ENCODE results near the gene HTD2. TPM values are rescaled to one million over a fixed set of nuclear protein-coding genes. Genes with fewer than 3 reads are reported as not detected.

Gene HTD2
- total RNA-seq, 1 donor from 2014 or later, result 7.7 TPM

DNA sequence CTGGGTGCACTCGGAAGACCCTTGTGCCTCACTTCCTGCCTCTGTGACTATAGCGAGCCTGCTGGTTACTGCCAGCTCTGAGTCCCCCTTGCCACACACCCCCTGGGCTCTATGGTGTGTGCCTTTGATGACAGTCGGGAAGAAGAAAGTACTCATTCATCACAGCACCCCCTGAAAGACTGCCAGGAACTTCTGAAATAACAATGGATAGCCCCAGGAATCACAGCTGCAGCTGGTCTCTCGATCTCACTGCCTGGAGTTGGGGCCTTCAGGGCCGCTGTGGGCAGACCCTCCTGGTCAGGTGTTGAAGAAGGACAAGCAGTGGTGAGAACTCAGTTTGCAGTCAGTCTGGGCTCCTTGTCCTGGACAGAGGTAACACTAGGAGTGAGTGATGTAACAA lies 10.1 kb upstream of the HTD2 start:
- H3K9me3 Mint-ChIP-seq (ENCODE audit: unreplicated experiment), result peaks cover 3% of the 10 kb centered on the region
- Histone ChIP-seq H3K4me3 (ENCODE audit: insufficient read depth, low read depth, low read length) (no peak overlapping the region), H3K27me3 (ENCODE audit: insufficient read depth, low read length) (peaks cover 2% of the 10 kb centered on the region), H3K4me2 (ENCODE audit: low read length) (no peak overlapping the region), H3K9me3 (ENCODE audit: insufficient read depth, low read depth, low read length) (no peaks in the 10 kb centered on the region), H3K9ac (ENCODE audit: low read length) (no peak overlapping the region), H3K36me3 (ENCODE audit: insufficient read depth, low read length) (no peaks in the 10 kb centered on the region), H2AFZ (ENCODE audit: low read depth, low read length) (no peak overlapping the region), H3K4me1 (ENCODE audit: insufficient read depth, low read length) (no peaks in the 10 kb centered on the region), H3K79me2 (ENCODE audit: insufficient read depth, low read length) (no peaks in the 10 kb centered on the region), H3K27ac (ENCODE audit: low read depth, low read length) (no peak overlapping the region), H4K20me1 (ENCODE audit: insufficient read depth, low read length) (no peaks in the 10 kb centered on the region)
- no peak overlapping the region for H3K4me3 Mint-ChIP-seq (ENCODE audit: unreplicated experiment)
- peaks cover 9% of the 10 kb centered on the region for H3K27me3 Mint-ChIP-seq (ENCODE audit: low read depth, unreplicated experiment)
- H3K4me1 Mint-ChIP-seq (ENCODE audit: low read depth, unreplicated experiment), result no peaks in the 10 kb centered on the region
- DNase-seq (ENCODE audit: low read depth), result no peak
- H3K27ac Mint-ChIP-seq (ENCODE audit: unreplicated experiment), result no peak overlapping the region
- TF ChIP-seq EZH2 (IDR thresholded peaks at IDR 0.05; ENCODE audit: insufficient read depth, low read length), result no peak
- TF ChIP-seq, protein P1, sequence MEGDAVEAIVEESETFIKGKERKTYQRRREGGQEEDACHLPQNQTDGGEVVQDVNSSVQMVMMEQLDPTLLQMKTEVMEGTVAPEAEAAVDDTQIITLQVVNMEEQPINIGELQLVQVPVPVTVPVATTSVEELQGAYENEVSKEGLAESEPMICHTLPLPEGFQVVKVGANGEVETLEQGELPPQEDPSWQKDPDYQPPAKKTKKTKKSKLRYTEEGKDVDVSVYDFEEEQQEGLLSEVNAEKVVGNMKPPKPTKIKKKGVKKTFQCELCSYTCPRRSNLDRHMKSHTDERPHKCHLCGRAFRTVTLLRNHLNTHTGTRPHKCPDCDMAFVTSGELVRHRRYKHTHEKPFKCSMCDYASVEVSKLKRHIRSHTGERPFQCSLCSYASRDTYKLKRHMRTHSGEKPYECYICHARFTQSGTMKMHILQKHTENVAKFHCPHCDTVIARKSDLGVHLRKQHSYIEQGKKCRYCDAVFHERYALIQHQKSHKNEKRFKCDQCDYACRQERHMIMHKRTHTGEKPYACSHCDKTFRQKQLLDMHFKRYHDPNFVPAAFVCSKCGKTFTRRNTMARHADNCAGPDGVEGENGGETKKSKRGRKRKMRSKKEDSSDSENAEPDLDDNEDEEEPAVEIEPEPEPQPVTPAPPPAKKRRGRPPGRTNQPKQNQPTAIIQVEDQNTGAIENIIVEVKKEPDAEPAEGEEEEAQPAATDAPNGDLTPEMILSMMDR (IDR thresholded peaks at IDR 0.05; ENCODE audit: insufficient read depth, low read depth, low read length), result no peak
- H3K36me3 Mint-ChIP-seq (ENCODE audit: low read depth, unreplicated experiment), result peaks cover 4% of the 10 kb centered on the region
- no peak for FAIRE-seq

- H3K9ac ChIP-seq (ENCODE audit: low read length), result no peak overlapping the region
- FAIRE-seq (no peak), DNase-seq (ENCODE audit: low read depth) (no peak)
- H3K4me1 ChIP-seq (ENCODE audit: insufficient read depth, low read length), result no peaks in the 10 kb centered on the region
- H3K27me3 ChIP-seq (ENCODE audit: insufficient read depth, low read length), result peaks cover 5% of the 10 kb centered on the region
- no peaks in the 10 kb centered on the region for H3K79me2 ChIP-seq (ENCODE audit: insufficient read depth, low read length)
- Mint-ChIP-seq H3K27me3 (ENCODE audit: low read depth, unreplicated experiment) (peaks cover 12% of the 10 kb centered on the region), H3K9me3 (ENCODE audit: unreplicated experiment) (peaks cover 4% of the 10 kb centered on the region), H3K36me3 (ENCODE audit: low read depth, unreplicated experiment) (peaks cover 4% of the 10 kb centered on the region), H3K27ac (ENCODE audit: unreplicated experiment) (no peak overlapping the region), H3K4me1 (ENCODE audit: low read depth, unreplicated experiment) (no peaks in the 10 kb centered on the region), H3K4me3 (ENCODE audit: unreplicated experiment) (no peak overlapping the region)
- no peaks in the 10 kb centered on the region for H3K9me3 ChIP-seq (ENCODE audit: insufficient read depth, low read depth, low read length)
- H3K36me3 ChIP-seq (ENCODE audit: insufficient read depth, low read length), result no peaks in the 10 kb centered on the region
- H2AFZ ChIP-seq (ENCODE audit: low read depth, low read length), result no peak overlapping the region
- no peaks in the 10 kb centered on the region for H4K20me1 ChIP-seq (ENCODE audit: insufficient read depth, low read length)
- H3K4me3 ChIP-seq (ENCODE audit: insufficient read depth, low read depth, low read length), result no peak overlapping the region
- TF ChIP-seq, protein P1 (IDR thresholded peaks at IDR 0.05; ENCODE audit: insufficient read depth, low read depth, low read length), result no peak
- TF ChIP-seq EZH2 (IDR thresholded peaks at IDR 0.05; ENCODE audit: insufficient read depth, low read length), result no peak
- no peak overlapping the region for H3K27ac ChIP-seq (ENCODE audit: low read depth, low read length)
- no peak overlapping the region for H3K4me2 ChIP-seq (ENCODE audit: low read length)
Observed at GRCh38 chr3:58296843-58297242, 9.5 kb upstream of the HTD2 start.

DNA sequence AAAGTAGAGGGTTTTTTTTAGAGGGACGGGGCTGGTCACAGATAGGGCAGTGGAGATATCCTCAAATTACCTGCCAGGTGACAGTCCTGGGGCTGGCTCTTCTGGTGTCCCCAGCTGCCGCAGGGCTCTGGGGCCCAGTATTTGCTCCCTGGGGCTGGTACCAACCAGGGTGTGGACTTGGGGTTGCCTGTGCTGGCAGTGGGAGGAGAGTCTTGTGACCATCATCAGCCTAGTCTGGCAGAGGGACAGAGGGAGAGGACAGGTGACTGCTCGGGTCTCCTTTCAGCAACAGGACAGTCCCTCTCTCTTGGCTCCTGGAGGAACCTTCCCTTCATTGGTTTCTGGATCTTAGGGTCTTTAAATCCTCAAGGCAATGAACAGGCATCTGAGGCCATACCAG lies 8.1 kb upstream of the HTD2 start:
- Histone ChIP-seq H3K27me3 (ENCODE audit: insufficient read depth, low read length) (peaks cover 12% of the 10 kb centered on the region), H3K79me2 (ENCODE audit: insufficient read depth, low read length) (no peaks in the 10 kb centered on the region), H3K4me2 (ENCODE audit: low read length) (no peak overlapping the region), H3K36me3 (ENCODE audit: insufficient read depth, low read length) (no peaks in the 10 kb centered on the region), H3K9ac (ENCODE audit: low read length) (no peak overlapping the region), H2AFZ (ENCODE audit: low read depth, low read length) (no peak overlapping the region), H4K20me1 (ENCODE audit: insufficient read depth, low read length) (no peaks in the 10 kb centered on the region), H3K4me3 (ENCODE audit: insufficient read depth, low read depth, low read length) (no peak overlapping the region), H3K9me3 (ENCODE audit: insufficient read depth, low read depth, low read length) (no peaks in the 10 kb centered on the region), H3K4me1 (ENCODE audit: insufficient read depth, low read length) (no peaks in the 10 kb centered on the region), H3K27ac (ENCODE audit: low read depth, low read length) (no peak overlapping the region)
- H3K36me3 Mint-ChIP-seq (ENCODE audit: low read depth, unreplicated experiment), result no peaks in the 10 kb centered on the region
- peaks cover 6% of the 10 kb centered on the region for H3K9me3 Mint-ChIP-seq (ENCODE audit: unreplicated experiment)
- H3K27me3 Mint-ChIP-seq (ENCODE audit: low read depth, unreplicated experiment), result peaks cover 23% of the 10 kb centered on the region
- no peak for TF ChIP-seq EZH2 (IDR thresholded peaks at IDR 0.05; ENCODE audit: insufficient read depth, low read length)
- TF ChIP-seq, protein P1 (IDR thresholded peaks at IDR 0.05; ENCODE audit: insufficient read depth, low read depth, low read length), result no peak
- no peak overlapping the region for H3K4me3 Mint-ChIP-seq (ENCODE audit: unreplicated experiment)
- H3K4me1 Mint-ChIP-seq (ENCODE audit: low read depth, unreplicated experiment), result no peaks in the 10 kb centered on the region
- FAIRE-seq (no peak), DNase-seq (ENCODE audit: low read depth) (no peak)
- no peak overlapping the region for H3K27ac Mint-ChIP-seq (ENCODE audit: unreplicated experiment)

Data from astrocyte (in vitro differentiated cells and primary cell).